Fibroblast of lung (primary cell): Measurements from ENCODE around the gene MIEF1.

Source experiments
- EZH2 ChIP-seq: IDR thresholded peaks from 2 replicates; pipeline ENCODE4 v1.5.1; 2012; ENCODE audit warnings: low read length, control low read depth, mild to moderate bottlenecking; ENCODE audit errors: missing control alignments
- TF ChIP-seq, protein P1 (sequence below), 2 donors: IDR thresholded peaks in 1 of 2; conservative IDR thresholded peaks in 1 of 2; 1 replicate in 1 of 2; 2 replicates in 1 of 2; pipeline ENCODE4 v1.5.1; 2011 to 2012; ENCODE audit warnings: low read length in 2 of 2, control low read depth in 1 of 2, inconsistent platforms in 1 of 2, low read depth in 1 of 2, mild to moderate bottlenecking in 1 of 2

DNA sequence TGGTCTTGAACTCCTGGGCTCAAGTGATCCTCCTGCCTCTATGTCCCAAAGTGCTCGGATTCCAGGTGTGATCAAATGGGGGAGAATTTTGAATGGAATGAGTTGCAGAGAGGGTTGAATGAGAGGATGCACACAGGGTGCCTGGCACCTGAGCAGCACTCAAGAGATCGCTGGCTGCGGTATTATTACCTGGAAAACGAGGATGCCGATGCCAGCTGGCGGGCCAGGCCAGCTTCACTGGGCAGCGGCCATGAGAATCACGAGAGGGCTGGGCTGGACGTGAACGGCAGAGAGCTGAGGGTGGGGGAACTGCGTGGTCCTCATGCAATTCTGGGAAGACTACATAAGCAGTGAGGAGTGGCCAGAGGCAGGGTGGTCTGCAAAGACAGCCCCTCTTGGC lies 42.4 kb upstream of the MIEF1 start:
- TF ChIP-seq, protein P1, sequence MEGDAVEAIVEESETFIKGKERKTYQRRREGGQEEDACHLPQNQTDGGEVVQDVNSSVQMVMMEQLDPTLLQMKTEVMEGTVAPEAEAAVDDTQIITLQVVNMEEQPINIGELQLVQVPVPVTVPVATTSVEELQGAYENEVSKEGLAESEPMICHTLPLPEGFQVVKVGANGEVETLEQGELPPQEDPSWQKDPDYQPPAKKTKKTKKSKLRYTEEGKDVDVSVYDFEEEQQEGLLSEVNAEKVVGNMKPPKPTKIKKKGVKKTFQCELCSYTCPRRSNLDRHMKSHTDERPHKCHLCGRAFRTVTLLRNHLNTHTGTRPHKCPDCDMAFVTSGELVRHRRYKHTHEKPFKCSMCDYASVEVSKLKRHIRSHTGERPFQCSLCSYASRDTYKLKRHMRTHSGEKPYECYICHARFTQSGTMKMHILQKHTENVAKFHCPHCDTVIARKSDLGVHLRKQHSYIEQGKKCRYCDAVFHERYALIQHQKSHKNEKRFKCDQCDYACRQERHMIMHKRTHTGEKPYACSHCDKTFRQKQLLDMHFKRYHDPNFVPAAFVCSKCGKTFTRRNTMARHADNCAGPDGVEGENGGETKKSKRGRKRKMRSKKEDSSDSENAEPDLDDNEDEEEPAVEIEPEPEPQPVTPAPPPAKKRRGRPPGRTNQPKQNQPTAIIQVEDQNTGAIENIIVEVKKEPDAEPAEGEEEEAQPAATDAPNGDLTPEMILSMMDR (conservative IDR thresholded peaks at IDR 0.05 in 1 of 2, IDR thresholded peaks at IDR 0.05 in 1 of 2; ENCODE audit: low read depth in 1 of 2, low read length in 2 of 2), result no peak
- TF ChIP-seq EZH2, result no peak
